NOMO-1 treated with dmso at 0.1 percent for 144 hours (cell line): ENCODE data around the gene SULT1A3.
A peak's percentile ranks its signal among the peaks of the same experiment; 100 is the strongest.
"Not testable (repeated sequence)": the region's sequence is repeated elsewhere in the genome, so short reads cannot be mapped to it uniquely, and the experiment has no call there.

Source experiments
- DNase-seq: peaks from one replicate; lab custom pipeline; 2025; ENCODE audit not compliant: unreplicated experiment; lab: John Stamatoyannopoulos, UW

SULT1A3 gene

GRCh38 chr16:30199049-30199448 is at the start of gene SULT1A3:
Gene SULT1A3 (plus strand): TSS chr16:30199255. CDS start chr16:30200729, 1,474 bp downstream.
- DNase-seq, result not testable (repeated sequence)

- DNase-seq, result no peak
Observed at GRCh38 chr16:30151091-30151490, 48.0 kb upstream of the SULT1A3 start.

GRCh38 chr16:30152517-30152916 is 46.5 kb upstream of the SULT1A3 start:
- DNase-seq, result no peak

- no peak for DNase-seq
Observed at GRCh38 chr16:30155188-30155587, 43.9 kb upstream of the SULT1A3 start.

GRCh38 chr16:30157214-30157613 is 41.8 kb upstream of the SULT1A3 start:
- DNase-seq, result no peak

- no peak for DNase-seq
Observed at GRCh38 chr16:30163538-30163937, 35.5 kb upstream of the SULT1A3 start.

- DNase-seq, result peak; percentile 87
Observed at GRCh38 chr16:30166202-30166902, 32.7 kb upstream of the SULT1A3 start.

- not testable (repeated sequence) for DNase-seq
Observed at GRCh38 chr16:30168746-30169145, 30.3 kb upstream of the SULT1A3 start.

GRCh38 chr16:30169416-30169815 is 29.6 kb upstream of the SULT1A3 start:
- DNase-seq, result not testable (repeated sequence)

- not testable (repeated sequence) for DNase-seq
Observed at GRCh38 chr16:30170145-30170544, 28.9 kb upstream of the SULT1A3 start.

GRCh38 chr16:30173054-30173453 is 26.0 kb upstream of the SULT1A3 start:
- DNase-seq, result no peak

GRCh38 chr16:30176876-30177275 is 22.2 kb upstream of the SULT1A3 start:
- not testable (repeated sequence) for DNase-seq

GRCh38 chr16:30179195-30179594 is 19.9 kb upstream of the SULT1A3 start:
- DNase-seq, result no peak

GRCh38 chr16:30179931-30180330 is 19.1 kb upstream of the SULT1A3 start:
- no peak for DNase-seq

- DNase-seq, result no peak
Observed at GRCh38 chr16:30180741-30181140, 18.3 kb upstream of the SULT1A3 start.

GRCh38 chr16:30183233-30184095 is 15.6 kb upstream of the SULT1A3 start, which contains the start of gene CORO1A:
Gene CORO1A (plus strand): TSS chr16:30183602. CDS start chr16:30185210, 1,608 bp downstream.
- DNase-seq, result peak; percentile 79

- DNase-seq, result peak; percentile 75
Observed at GRCh38 chr16:30184096-30184890, 14.8 kb upstream of the SULT1A3 start.

GRCh38 chr16:30184891-30185682 is 14.0 kb upstream of the SULT1A3 start:
- no peak for DNase-seq

GRCh38 chr16:30185683-30186421 is 13.2 kb upstream of the SULT1A3 start:
- peak; percentile 74 for DNase-seq

- no peak for DNase-seq
Observed at GRCh38 chr16:30186444-30186781, 12.6 kb upstream of the SULT1A3 start.
